HepG2 (cell line): ENCODE data around the gene FAM118A. TPM values are rescaled to one million over a fixed set of nuclear protein-coding genes. Genes with fewer than 3 reads are reported as not detected.
A peak's percentile ranks its signal among the peaks of the same experiment; 100 is the strongest.

Experiments used
- FOXP4 ChIP-seq: sonication (generic); formaldehyde crosslinking; IDR thresholded peaks from 2 replicates; pipeline ENCODE4 v1.4.0; 2020; ENCODE audit warnings: missing genetic modification reagents
- MEIS1 ChIP-seq: sonication (generic); formaldehyde crosslinking; IDR thresholded peaks from 2 replicates; pipeline ENCODE4 v1.9.0; 2021; ENCODE audit warnings: mild to moderate bottlenecking, missing genetic modification reagents, moderate library complexity, borderline replicate concordance
- MYPOP ChIP-seq: sonication (generic); formaldehyde crosslinking; IDR thresholded peaks from 2 replicates; pipeline ENCODE4 v1.8.1; 2023; ENCODE audit warnings: mild to moderate bottlenecking, moderate library complexity, missing genetic modification reagents
- SALL1 ChIP-seq: sonication (generic); formaldehyde crosslinking; IDR thresholded peaks from 2 replicates; pipeline ENCODE4 v1.8.0; 2022; ENCODE audit warnings: mild to moderate bottlenecking, missing genetic modification reagents
- STAT5B ChIP-seq: sonication (generic); formaldehyde crosslinking; IDR thresholded peaks from 2 replicates; pipeline ENCODE4 v1.4.0; 2020; ENCODE audit warnings: missing genetic modification reagents
- TAF1 ChIP-seq: sonication (generic); formaldehyde crosslinking; IDR thresholded peaks from 2 replicates; pipeline ENCODE4 v1.4.0; 2020; ENCODE audit warnings: missing genetic modification reagents
- THAP7 ChIP-seq: sonication (generic); formaldehyde crosslinking; IDR thresholded peaks from 2 replicates; pipeline ENCODE4 v1.8.1; 2023; ENCODE audit warnings: mild to moderate bottlenecking, missing genetic modification reagents
- TMF1 ChIP-seq: sonication (generic); formaldehyde crosslinking; IDR thresholded peaks from 2 replicates; pipeline ENCODE4 v1.8.1; 2022; ENCODE audit warnings: low read depth, missing genetic modification reagents
- TOPORS ChIP-seq: sonication (generic); formaldehyde crosslinking; IDR thresholded peaks from 2 replicates; pipeline ENCODE4 v1.8.0; 2023; ENCODE audit warnings: mild to moderate bottlenecking, missing genetic modification reagents
- UBTF ChIP-seq: sonication (generic); formaldehyde crosslinking; IDR thresholded peaks from 2 replicates; pipeline ENCODE4 v1.4.0; 2020; ENCODE audit warnings: mild to moderate bottlenecking, missing genetic modification reagents
- YY1 ChIP-seq: IDR thresholded peaks from 2 replicates; pipeline ENCODE4 v1.6.1; 2011; ENCODE audit warnings: low read length, low read depth, moderate library complexity, mild to moderate bottlenecking; ENCODE audit not compliant: insufficient read depth, insufficient replicate concordance
- ZBED4 ChIP-seq: sonication (generic); formaldehyde crosslinking; IDR thresholded peaks from 2 replicates; pipeline ENCODE4 v1.4.0; 2020; ENCODE audit warnings: missing genetic modification reagents, borderline replicate concordance
- ZBTB26 ChIP-seq: IDR thresholded peaks from 2 replicates; pipeline ENCODE4 v1.6.1; 2016; ENCODE audit warnings: missing compliant biosample characterization, missing genetic modification reagents, borderline replicate concordance
- ZNF20 ChIP-seq: sonication (generic); formaldehyde crosslinking; IDR thresholded peaks from 2 replicates; pipeline ENCODE4 v1.4.0; 2020; ENCODE audit warnings: mild to moderate bottlenecking, moderate library complexity, missing genetic modification reagents
- ZNF775 ChIP-seq: sonication (generic); formaldehyde crosslinking; IDR thresholded peaks from 2 replicates; pipeline ENCODE4 v1.4.0; 2020; ENCODE audit warnings: missing genetic modification reagents, mild to moderate bottlenecking, moderate library complexity, borderline replicate concordance
- ZNF776 ChIP-seq: sonication (generic); formaldehyde crosslinking; IDR thresholded peaks from 2 replicates; pipeline ENCODE4 v1.4.0; 2020; ENCODE audit warnings: mild to moderate bottlenecking, missing genetic modification reagents
- polyA plus RNA-seq, 8 experiments: library from polyadenylated mRNA; depleted of rRNA in 3 of 8; stranded (reverse) in 7 of 8; unstranded in 1 of 8; fragments of >200 nt; fragmentation: Illumina TruSeq in 4 of 8; extraction: Trizol in 4 of 8; gene quantifications; 2 replicates each; pipeline versions ENCODE4 v1.2.1 to v1.2.3, GENCODE V29; 2011 to 2016; ENCODE audit warnings: low read depth in 4 of 8, missing spikeins in 1 of 8, mixed read lengths in 1 of 8; ENCODE audit not compliant: insufficient read depth in 1 of 8
- total RNA-seq, 5 experiments: library from RNA; depleted of rRNA; stranded (reverse); fragments of >200 nt; fragmentation: Illumina TruSeq; extraction: Trizol; gene quantifications; 2 replicates each; pipeline ENCODE4 v1.2.3, GENCODE V29; 2016; ENCODE audit warnings: low read depth in 1 of 5

FAM118A gene
- total and polyA plus RNA-seq, 2 of the 13 experiments (the other 11 are each of a cell fraction or from before 2014, with no cell fraction given): 36.7 to 48.2 TPM

GRCh38 chr22:45285263-45286058, 24.3 kb upstream of the FAM118A start (continued):
- TF ChIP-seq FOXP4 (CRISPR knock-in tag) (peak; percentile 31; the same call in 1 of the 2 replicates), MYPOP (no peak), STAT5B (CRISPR knock-in tag) (no peak), ZBTB26 (CRISPR knock-in tag) (0 out of 2 replicates have a peak, but pooled peaks have one; percentile 38), ZNF20 (CRISPR knock-in tag) (no peak), UBTF (CRISPR knock-in tag) (no peak; the same call in 1 of the 2 replicates), TAF1 (CRISPR knock-in tag) (peak; percentile 33; the same call in 1 of the 2 replicates), ZBED4 (0 out of 2 replicates have a peak, but pooled peaks have one; percentile 27), YY1 (no peak), THAP7 (peak; percentile 54; the same call in 1 of the 2 replicates), ZNF775 (CRISPR knock-in tag) (no peak), TMF1 (CRISPR knock-in tag) (no peak), TOPORS (CRISPR knock-in tag) (no peak), SALL1 (CRISPR knock-in tag) (no peak; the same call in 1 of the 2 replicates), ZNF776 (CRISPR knock-in tag) (no peak), MEIS1 (CRISPR knock-in tag) (no peak)
